Measurements from ENCODE around the gene CTNS.

The CTNS gene

GRCh38 chr17:3622977-3623594 lies 13.5 kb upstream of the CTNS start:
- in situ Hi-C loops (cut with MboI; ENCODE audit: low sequenced_read_pairs) = no loop called here

DNA sequence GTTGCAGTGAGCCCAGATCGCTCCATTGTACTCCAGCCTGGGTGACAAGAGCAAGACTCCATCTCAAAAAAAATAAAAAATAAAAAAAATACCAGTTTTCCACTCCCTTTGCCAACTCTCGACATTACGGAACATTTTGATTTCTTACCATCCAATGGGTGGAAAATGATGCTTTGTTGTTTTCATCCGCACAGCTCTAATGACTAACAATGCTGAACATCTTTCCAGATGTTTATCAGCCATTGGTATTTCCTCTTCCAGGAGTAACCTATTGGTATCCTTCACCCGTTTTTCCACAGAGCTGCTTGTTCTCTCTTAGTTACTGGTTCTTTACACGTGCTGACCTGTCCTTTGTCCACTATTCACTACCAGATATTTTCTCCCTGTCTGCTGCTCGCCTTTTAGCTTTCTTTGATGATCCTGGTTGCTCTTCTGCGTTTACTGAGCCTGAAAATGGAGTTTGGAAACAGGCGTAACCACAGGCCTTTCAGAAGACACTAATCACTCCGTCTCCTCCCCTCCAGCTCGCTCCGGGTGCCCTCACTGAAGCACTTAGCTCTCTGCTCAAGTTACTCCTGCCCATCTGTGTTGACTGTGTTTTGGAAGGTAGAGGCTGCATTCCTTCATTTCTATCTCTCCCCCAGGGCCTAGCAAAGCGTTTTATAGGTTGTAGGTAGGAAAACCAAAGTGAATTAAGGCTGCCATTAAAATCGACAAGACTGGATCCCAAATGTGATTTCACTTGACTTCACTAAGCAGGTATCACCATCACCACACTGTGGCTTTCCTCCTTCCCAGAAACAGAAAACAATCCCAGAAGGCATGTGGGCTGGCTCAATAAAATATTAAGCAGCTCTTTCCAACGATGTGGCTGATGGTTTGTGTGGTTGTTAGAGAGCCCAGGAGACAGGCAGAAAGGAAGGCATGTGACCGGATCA lies 9.5 kb upstream of the CTNS start:
- in situ Hi-C loops (cut with MboI; ENCODE audit: low sequenced_read_pairs) = loop anchor here (25.0 kb wide), 1 partner anchor 590 kb away; no protein-coding TSS in a partner anchor

GRCh38 chr17:3627769-3628167 lies 8.8 kb upstream of the CTNS start:
- in situ Hi-C loops (cut with MboI; ENCODE audit: low sequenced_read_pairs) = loop anchor here (25.0 kb wide), 1 partner anchor 590 kb away; no protein-coding TSS in a partner anchor

DNA sequence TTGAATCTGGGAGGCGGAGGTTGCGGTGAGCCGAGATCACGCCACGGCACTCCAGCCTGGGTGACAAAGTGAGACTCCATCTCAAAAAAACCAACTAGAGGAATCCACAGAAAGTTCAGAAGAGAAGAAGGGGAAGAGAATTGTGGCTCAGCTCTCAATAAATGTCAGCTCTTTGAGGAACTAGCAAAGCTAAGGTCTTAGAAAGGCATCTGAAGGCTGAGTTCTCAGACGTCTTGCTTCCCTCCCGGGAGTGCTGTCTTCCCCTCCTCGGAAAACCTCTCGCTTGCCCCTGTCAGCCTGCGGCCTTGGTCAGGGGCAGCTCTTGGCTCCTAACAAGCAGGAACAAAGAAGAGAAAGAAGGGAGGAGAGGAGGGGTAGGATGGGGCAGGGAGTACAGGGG lies 5.8 kb upstream of the CTNS start:
- in situ Hi-C loops (cut with MboI; ENCODE audit: low sequenced_read_pairs) = loop anchor here (25.0 kb wide), 1 partner anchor 593 kb away; no protein-coding TSS in a partner anchor

DNA sequence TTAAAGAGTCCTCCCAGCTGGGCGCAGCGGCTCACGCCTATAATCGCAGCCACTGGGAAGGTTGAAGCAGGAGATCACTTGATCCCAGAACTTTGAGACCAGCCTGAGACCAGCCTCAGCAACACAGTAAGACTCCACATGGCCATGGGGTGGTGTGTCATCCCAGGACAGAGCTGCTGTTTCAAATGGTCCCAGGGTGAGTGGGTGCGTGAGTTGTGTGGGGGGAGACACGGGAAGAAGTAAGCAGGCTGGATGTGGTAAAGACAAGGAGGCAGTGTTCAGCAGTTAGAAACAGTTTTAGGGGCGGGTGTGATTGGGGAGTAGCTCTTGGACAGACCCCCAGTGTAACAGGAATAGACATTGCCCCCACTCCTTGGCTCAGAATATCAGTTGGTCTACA lies 4.3 kb upstream of the CTNS start:
- in situ Hi-C loops (cut with MboI; ENCODE audit: low sequenced_read_pairs) = loop anchor here (25.0 kb wide), 1 partner anchor 595 kb away; no protein-coding TSS in a partner anchor

DNA sequence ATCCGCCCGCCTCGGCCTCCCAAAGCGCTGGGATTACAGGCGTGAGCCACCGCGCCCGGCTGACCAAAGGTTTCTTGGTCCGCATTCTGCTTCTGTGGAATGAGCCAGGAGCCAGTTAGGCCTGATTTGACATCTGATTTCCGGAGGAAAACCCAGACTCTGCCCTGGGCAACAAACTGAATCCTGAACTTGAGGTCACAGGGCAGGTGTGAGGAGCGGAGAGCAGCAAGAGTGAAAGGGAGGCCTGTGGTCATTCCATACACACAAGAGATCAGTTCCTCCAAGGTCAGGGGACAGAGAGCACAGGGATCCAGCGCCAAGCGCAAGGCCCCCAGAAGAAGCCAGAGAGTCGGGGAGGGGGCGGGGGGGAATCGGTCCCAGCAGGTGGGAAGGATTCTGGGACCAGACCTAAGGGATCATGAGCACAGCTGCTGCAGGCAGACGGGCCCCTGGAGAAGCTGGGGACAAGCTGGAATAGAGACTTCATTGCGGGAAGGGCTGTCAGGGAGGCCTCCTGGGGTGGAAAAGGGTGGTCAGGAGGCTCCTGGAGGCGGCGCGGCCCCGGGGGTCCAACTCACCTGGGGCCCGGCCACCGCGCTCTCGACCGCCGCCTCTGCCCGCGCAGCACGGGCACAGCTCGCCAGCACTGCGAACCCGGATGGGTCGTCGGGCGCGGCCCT lies 946 bp upstream of the CTNS start:
- in situ Hi-C loops (cut with MboI; ENCODE audit: low sequenced_read_pairs) = loop anchor here (25.0 kb wide), 1 partner anchor 598 kb away; no protein-coding TSS in a partner anchor

DNA sequence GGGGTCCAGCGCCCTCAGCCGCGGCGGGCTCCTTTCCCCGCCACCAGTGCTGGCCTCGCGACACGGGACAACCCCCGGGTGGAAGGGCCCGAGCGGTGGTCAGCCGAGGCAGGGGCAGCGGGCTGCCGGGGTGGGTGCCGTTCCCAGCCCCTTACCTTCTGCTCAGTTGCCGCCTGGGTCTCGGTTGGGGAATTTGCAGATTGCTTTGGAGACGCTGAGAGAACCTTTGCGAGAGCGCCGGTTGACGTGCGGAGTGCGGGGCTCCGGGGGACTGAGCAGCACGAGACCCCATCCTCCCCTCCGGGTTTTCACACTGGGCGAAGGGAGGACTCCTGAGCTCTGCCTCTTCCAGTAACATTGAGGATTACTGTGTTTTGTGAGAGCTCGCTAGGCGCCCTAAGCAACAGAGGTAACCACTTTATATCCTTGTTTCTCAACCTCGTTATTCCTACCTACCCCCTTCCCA lies 381 bp downstream of the CTNS start:
- in situ Hi-C loops (cut with MboI; ENCODE audit: low sequenced_read_pairs) = loop anchor here (25.0 kb wide), 1 partner anchor 600 kb away; no protein-coding TSS in a partner anchor

- in situ Hi-C loops (cut with MboI; ENCODE audit: low sequenced_read_pairs) = loop anchor here (25.0 kb wide), 1 partner anchor 603 kb away; no protein-coding TSS in a partner anchor
Measured at GRCh38 chr17:3639981-3640596, 3.5 kb downstream of the CTNS start.

- in situ Hi-C loops (cut with MboI; ENCODE audit: low sequenced_read_pairs) = loop anchor here (25.0 kb wide), 1 partner anchor 604 kb away; no protein-coding TSS in a partner anchor
Measured at GRCh38 chr17:3641014-3641413, 4.5 kb downstream of the CTNS start.

- in situ Hi-C loops (cut with MboI; ENCODE audit: low sequenced_read_pairs) = loop anchor here (25.0 kb wide), 1 partner anchor 605 kb away; no protein-coding TSS in a partner anchor
Measured at GRCh38 chr17:3641717-3642486, 5.3 kb downstream of the CTNS start.

DNA sequence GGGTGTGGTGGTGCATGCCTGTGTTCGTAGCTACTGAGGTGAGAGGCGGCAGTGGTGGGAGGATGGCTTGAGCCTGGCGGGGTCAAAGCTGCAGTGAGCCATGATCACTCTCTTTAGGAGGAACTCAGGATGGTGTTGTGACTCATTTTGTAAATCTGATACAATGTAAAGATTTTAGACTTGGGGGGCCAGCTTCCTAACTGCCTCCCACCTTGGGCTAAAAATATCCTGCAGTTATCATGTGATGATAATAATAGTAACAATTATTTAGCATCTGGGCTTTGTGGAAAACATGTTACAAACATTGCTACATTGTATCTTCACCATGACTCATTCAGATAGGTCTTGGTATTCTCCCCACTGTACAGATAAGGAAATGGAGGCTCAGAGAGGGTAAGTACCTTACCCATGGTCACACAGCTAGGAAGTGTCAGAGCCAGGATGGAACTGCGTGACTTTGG lies 7.4 kb downstream of the CTNS start:
- in situ Hi-C loops (cut with MboI; ENCODE audit: low sequenced_read_pairs) = loop anchor here (25.0 kb wide), 1 partner anchor 607 kb away; no protein-coding TSS in a partner anchor

- in situ Hi-C loops (cut with MboI; ENCODE audit: low sequenced_read_pairs) = loop anchor here (25.0 kb wide), 1 partner anchor 608 kb away; no protein-coding TSS in a partner anchor
Measured at GRCh38 chr17:3645310-3645709, 8.8 kb downstream of the CTNS start.

DNA sequence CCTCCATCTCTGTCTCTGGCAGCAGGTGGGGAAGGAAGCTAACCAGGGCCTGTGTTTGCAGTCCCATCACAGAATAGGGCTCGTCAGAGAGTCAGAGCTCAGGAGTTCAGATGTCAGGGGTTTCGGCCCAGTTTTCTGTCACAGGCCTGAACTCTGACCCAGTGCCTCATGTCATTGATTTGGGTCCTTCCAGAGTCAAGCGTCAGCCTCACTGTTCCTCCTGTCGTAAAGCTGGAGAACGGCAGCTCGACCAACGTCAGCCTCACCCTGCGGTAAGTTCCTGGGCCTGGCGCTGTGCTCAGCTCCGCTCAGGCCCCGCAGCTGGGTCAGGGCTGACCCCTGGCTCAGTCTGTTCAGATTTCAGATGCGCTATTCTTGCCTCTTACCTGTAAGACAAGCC lies 10.7 kb downstream of the CTNS start:
- in situ Hi-C loops (cut with MboI; ENCODE audit: low sequenced_read_pairs) = loop anchor here (25.0 kb wide), 1 partner anchor 610 kb away; no protein-coding TSS in a partner anchor

GRCh38 chr17:3647769-3648555 lies 11.4 kb downstream of the CTNS start:
- in situ Hi-C loops (cut with MboI; ENCODE audit: low sequenced_read_pairs) = loop anchor here (25.0 kb wide), 1 partner anchor 611 kb away; no protein-coding TSS in a partner anchor

DNA sequence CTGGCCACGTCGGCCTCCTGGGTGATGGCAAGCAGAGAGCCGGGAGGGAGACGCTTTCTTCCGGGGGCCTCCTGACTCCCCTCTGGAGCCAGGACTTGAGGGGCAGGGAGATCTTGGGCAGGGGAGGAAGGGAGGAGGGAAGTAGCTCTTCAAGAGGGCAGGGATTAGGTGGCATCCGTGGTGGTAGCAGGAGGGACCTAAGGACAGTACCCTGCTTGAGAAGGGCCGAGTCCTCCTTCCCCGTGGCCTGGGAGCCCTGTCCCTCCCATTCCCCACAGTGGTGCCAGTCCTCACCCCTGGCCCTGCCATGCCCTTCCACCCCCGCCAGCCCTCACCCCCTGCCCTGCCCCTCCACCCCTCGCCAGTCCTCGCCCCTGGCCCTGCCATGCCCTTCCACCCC lies 19.2 kb downstream of the CTNS start:
- in situ Hi-C loops (cut with MboI; ENCODE audit: low sequenced_read_pairs) = no loop called here

- in situ Hi-C loops (cut with MboI; ENCODE audit: low sequenced_read_pairs) = no loop called here
Measured at GRCh38 chr17:3656353-3656752, 19.8 kb downstream of the CTNS start.

GRCh38 chr17:3656755-3657587 lies 20.4 kb downstream of the CTNS start:
- in situ Hi-C loops (cut with MboI; ENCODE audit: low sequenced_read_pairs) = no loop called here

DNA sequence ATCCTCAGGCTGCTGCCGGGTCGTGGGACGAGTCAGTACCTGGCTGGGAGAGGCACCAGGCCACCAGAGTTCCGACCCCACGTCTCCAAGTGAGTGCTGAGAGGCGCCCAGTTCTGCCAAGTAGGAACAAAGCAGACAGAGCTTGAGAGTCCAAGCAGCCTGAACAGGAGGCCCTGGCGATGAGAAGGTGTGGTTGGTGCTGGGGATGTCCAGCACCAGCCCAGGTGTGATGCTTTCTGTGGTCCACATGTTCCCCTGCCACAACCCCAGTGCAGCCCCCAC lies 21.0 kb downstream of the CTNS start:
- in situ Hi-C loops (cut with MboI; ENCODE audit: low sequenced_read_pairs) = no loop called here
